Effector CD8-positive, alpha-beta T cell (primary cell): ENCODE data around the gene CPZ.

ENCODE experiments used
- DNase-seq: peaks from one replicate; lab custom pipeline; 2025; lab: John Stamatoyannopoulos, UW
- total RNA-seq, 4 experiments: gene quantifications; one replicate each; lab custom pipeline; 2026; lab: John Stamatoyannopoulos, UW

Gene CPZ
- total RNA-seq, result 0 reads per million in 4 experiments

DNA sequence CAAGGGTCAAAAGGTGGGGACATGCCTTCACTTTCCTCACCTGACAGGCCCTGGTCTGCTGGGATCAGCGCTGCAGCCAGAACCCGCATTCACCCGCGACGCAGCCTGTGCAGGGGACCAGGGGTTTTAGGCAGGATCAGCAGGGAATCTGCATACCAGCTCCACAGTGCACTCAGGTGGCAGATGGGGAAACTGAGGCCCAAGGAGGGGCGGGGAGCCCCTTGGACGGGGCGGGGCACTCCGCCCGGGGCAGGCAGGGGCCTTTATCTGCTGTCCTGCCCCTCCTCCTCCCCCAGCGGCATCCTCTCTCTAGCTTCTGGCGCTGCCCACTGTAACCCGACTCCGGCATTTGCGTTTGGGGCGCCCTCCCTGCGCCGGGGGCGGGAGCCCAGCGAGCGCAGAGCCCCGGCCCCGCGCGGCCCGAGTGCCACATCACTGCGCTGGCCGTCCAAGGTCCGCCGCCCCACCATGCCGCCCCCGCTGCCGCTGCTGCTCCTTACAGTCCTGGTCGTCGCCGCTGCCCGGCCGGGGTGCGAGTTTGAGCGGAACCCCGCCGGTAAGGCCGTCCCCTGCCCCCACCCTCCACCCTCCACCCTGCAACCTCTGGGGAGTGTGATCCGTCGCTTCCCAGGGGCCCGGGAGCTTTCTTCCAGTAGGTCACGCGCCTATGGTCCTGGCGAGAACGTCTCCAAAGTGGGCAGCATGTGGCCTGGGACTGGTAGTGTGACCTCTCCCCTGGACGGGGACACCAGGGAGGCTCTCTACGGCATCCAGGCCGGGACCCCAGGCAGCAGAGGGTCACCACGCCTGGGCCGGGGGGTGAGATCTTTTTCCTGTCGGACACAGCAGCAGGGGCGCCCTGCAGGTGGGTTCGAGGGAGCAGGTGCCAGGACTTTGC is at the start of gene CPZ:
Gene CPZ (plus strand): TSS at position 400 of the 898 bp plus-strand sequence. CDS start 69 bp downstream, at position 469.
- DNase-seq, result no peak

DNA sequence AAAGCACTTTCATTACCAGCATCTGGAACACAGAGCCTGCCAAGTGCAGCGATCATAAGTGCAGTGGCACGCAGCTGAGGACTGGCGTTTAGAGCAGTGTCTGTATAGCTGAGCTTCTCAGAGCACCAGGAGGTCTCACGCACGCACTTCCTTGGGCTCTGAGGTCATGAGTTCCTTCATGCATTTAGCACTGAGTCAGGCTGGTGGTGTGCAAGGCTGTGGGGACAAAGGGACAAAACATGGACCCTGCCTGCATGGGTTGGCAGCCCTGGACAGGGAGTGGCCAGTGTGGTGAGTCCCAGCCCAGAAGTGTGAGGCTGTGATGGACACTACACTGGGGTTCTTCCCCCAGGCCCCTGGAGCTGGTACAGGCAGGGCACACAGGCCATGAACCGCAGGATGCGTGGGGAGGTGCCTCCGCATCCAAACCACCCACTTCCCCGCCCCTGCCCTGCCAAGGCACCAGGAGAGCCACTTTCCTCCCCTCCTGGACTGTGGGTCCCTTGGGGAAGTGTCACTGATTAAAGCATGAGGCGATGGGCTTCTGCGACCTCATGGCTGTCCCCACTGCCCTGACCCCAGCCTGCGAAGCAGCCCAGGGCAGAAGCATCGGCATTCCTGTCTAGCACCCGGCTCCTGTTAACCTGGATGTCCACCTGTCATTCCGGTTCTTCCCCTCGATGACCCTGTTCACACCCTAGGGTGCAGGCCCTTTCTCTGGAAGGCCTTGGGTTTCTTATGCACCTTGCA is 49.6 kb upstream of the CPZ start:
- DNase-seq, result no peak

DNA sequence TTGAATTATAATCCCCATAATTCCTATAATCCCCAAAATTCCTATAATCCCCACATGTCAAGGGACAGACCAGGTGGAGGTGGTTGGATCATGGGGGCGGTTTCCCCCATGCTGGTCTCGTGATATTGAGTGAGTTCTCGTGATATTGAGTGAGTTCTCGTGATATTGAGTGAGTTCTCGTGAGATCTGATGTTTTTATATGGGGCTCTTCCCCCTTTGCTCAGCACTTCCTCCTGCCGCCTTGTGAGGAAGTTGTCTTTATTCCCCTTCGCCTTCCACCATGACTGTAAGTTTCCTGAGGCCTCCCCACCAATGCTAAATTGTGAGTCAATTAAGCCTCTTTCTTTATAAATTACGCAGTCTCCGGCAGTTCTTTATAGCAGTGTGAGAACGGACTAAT is 48.9 kb upstream of the CPZ start:
- no peak for DNase-seq

DNA sequence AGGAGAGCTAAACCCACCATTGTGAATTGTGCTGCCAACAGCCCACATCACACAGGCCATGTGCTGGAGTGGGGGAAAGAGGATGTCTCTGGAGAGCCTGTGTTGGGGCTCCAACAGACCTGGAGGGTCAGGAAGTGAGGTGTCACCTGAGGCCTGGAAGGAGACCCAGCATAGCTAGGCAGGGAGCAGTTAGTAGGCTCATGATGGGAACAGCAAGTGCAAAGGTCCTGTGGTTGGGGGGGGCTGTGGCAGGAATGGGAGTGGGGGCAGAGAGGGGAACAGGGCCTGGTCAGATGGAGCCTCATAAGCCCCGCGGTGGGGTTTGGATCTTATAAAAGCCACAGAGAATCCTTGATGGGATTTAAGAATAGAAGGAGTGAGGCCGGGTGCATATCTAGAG is 48.3 kb upstream of the CPZ start:
- DNase-seq, result no peak

DNA sequence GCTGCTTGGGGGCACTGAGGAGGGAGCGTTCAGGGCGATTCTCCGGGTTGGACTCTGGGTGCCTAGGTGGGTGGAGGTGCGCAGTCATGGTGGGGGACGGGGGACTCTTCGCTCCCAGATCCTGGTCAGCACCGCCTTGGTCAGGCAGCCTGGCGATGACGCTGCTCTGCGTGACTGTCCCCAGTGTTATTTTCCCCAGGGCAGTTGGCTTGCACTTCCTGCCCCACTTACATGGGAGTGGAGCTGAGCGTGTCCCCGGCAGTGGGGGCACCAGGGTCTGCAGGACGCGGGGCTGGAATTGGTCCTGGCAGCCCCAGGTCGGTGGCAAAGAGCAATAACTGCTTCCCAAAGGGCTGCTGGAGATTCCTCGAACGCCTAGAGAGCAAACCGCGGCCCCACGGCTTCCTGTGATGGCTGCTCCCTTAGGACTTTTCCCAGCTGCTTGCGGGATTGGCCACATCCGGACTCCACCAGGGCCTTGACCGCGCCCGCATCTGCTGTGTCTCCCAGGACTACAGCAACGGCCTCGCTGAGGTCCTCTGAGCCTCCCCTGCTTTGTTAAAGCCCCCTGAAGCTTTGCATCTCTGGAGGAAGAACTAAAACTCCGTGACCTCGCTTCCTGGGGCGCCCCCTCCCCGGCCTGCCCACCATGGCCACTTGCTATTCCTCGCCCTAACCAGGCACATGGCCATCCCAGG is 47.7 kb upstream of the CPZ start:
- no peak for DNase-seq

DNA sequence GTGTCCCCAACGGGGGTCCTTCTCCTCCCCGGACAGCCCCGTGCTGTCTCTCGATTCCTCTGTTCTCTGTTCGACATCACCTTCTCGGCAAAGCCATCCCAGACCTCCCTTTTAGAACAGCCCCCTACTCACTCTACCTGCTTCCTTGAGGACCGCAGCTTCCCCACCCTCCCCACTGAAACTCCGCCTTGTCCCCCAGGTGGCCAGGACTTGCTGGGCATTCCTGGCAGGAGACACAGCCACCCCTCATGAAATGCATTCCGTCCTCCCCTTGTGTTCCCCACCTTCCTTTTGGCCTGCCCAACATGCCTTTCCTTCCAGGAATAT is 47.2 kb upstream of the CPZ start:
- DNase-seq, result no peak

DNA sequence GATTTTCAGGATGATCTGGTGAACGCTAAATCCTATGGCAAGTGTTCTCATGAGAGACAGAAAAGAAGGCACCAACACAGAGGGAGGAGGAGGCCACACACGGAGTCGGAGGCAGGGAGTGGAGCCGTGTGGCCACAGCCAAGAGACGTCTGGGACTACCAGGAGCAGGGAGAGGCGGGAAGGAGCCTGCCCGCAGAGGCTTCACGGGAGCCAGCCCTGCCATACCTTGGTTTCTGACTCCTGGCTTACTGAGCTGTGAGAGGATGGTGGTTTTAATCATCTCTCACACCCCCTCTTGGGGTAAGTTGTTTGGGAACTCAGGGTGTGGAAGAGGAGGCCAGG is 45.8 kb upstream of the CPZ start:
- DNase-seq, result no peak

DNA sequence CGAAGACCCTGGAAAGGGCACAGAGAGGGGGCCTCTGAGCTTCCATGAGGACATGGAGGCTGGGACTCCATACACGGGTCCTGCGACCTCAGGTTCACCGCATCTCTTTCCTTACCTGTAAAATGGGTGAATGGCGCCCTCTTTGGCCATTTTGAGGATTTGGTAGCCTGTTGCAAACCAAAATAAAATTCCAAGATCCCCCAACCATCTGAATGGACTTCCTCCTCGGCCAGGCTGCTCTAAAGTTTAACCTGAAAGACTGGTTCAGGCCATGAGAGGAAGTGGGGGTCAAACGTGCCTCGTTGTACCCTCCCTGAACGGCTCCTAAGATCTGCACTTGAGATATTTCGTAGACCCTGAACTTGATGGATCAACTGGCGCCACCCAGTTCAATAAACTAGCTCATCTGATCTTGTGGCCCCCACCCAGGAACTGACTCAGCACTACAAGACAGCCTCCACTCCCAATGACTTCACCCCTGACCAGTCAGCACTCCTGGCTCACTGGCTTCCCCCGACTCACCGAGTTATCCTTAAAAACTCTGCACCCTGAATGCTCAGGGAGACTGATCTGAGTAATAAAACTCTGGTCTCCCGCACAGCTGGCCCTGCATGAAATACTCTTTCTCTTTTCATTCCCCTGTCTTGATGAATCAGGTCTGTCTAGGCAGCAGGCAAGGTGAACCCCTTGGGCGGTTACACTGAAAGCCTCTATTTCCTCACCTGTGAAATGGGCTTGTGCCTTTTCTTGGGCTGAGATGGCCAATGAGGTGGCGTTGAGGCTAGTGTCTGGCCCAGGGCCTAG is 45.3 kb upstream of the CPZ start:
- no peak for DNase-seq

DNA sequence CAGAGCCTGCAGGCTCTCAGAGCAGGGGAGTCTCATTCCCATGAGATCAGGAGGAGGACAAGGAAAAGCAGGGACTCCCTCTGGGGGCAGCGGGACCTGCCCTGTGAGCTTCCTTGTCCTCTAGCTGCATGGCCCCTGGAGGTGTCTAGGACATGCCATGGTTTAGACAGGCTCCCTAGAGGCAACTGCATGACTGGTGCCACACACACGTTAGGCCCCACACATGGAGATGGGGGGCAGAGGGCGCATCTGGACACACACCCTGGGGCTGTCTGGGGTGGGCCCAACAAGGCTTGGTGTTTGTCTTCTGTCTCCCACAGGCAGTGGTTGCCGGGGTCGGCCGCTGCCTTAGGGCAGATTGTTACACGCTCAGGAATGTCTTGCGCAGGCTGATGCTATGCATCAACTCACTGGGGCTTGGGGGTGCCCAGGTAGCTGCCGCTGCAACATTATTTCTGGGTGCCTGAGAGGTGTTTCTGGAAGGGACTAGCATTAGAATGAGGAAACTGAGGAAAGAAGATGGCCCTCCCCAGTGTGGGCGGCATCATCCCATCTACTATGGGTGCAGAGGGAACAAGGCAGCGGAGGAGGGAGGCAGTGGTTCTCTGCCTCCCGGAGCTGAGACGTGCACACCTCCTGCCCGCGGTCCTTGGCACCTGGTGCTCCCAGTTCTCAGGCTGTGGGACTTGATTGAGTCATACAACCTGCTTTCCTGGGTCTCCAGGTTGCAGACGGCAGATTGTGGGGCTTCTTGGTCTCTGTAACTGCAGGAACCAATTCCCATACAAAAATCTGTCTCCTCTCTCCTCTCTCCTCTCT is 44.4 kb upstream of the CPZ start:
- no peak for DNase-seq

DNA sequence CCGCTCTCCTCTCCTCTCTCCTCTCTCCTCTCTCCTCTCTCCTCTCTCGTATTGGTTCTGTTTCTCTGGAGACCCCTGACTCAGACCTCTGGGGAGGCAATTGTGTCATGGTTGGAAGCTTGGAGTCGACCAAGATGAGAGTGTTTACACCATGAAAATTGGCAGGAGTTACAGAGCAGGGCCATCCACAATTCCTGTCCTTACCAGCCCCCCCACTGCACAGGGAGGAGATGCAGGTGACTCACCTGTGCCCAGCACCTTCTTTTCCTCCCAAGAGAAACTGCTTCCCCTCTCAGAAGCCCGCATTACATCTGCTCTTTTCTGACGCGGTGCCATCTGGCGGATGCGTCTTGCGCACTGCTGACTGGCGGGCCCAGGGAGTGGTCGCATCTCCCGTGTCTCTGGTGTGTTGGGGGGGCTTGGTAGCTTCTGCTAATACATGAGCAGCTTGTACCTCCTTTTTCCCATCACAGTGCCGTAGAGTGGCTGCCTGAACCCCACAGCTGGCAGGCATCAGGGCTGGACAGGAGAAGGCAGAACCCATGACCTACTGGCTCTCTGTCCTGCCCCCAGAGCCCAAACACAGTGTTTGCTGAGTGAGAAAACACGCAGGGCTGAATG is 43.7 kb upstream of the CPZ start:
- no peak for DNase-seq

DNA sequence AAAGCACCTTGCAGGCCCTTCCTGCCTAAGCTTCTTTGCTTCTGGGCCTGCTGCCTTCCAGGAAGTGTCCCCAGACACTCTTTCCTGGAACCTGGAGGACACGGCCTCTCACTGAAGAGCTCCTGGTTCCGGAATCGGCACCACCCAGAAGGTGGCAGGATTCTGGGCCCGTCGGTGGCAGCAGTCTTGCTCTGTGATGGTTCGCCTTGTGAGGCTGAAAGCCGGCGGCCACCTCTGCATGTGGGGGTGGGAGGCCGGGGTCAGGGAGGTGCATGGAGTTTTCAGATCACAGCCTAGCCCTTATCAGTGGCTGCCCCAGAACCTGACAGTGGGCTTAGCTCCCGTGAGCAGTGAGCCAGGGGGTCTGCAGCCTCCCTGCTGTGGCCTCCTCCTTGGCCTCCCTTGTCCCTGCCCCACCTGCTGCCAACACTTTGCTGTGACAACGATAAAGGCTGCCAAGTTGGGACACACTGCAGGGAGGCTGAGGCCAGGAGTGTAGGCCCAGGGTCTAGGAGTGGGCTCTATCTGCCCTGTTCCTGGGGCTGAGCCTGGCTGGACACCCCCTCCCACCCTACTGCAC is 43.1 kb upstream of the CPZ start:
- no peak for DNase-seq

DNA sequence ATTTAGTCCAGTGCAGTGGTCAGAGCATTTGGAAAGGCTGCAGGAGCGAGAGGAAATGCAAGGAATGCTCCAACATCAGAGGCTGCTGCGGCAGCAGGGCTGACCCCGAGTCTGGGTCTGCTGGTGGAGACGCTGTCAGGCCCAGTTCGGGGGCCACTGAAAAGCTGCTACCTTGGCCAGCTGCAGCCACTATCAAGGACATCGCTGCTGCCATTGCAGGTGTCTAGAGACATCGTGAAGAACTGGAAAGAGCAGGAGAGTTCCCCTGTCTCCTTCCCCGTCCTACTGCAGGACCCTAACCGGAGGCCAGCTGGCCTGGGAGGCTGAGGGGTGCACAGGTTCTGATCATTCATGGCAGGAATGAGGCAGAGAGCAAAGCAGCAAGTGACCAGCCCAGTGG is 41.9 kb upstream of the CPZ start:
- no peak for DNase-seq

DNA sequence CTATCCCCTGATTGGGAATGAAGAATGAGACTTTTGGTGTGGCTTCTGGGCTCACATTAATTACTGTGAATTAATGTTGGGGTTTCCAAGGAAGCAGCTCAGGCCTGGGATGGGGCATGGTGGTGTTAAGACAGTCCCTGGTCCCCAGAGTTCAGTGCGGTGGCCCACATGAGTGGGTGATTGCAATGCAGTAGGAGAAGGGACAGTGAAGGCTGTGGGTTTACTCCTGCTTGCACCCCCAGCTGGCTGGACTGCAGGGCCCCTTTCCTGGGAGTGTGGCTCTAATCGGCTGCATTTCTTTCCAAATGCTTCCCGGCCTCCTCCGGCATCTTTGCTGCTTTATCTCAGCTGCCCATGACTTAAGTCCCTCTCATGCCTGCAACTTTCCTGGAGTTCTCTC is 40.5 kb upstream of the CPZ start:
- DNase-seq, result no peak

DNA sequence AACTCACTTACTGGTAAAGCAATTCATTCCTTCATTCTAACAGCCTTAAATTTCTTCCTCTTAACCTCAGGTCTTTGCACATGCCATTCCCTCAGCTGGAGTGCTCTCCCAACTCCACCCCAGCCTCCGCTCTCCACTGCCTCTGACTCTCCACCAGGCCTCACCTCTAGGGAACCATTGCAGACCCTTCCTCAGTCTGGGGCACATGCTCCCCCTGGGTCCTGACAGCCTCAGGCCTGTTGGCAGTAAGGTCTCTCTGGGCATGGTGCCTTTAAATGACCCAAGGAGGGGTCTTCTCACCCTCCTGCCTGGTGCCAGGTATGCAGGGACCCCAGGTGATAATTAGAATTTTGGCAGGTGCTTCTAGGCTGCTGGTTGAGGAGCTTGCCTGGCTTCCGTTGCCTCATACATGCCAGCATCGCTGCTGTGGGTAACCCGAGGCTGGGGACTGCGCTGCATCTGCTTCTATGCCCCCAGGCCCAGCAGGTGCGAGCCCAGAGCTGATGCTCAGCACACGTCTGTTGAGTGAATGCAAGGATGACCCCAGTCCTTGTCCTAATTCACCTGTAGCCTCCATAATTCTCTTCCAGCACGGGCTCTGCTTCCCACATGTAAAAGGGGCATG is 39.9 kb upstream of the CPZ start:
- no peak for DNase-seq

DNA sequence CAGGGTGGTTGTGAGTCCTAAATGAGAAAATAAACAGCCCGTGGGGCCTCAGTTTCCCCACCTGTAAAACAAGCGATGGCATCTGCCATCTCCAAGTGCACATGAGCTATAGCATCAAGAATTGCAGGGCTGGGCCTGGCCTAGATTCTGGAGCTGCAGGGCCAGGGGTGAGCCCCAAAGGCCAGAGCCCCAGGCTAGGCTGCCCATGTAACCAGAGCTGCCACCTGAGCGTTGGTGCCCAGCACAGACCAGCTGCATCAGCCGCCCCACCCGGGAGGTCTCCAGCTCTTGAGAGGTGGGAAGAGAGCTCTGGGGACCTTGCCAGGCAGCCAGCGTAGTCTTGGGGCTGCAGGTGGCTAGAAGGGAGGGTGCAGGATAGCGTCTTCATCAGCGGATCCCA is 39.3 kb upstream of the CPZ start:
- no peak for DNase-seq

DNA sequence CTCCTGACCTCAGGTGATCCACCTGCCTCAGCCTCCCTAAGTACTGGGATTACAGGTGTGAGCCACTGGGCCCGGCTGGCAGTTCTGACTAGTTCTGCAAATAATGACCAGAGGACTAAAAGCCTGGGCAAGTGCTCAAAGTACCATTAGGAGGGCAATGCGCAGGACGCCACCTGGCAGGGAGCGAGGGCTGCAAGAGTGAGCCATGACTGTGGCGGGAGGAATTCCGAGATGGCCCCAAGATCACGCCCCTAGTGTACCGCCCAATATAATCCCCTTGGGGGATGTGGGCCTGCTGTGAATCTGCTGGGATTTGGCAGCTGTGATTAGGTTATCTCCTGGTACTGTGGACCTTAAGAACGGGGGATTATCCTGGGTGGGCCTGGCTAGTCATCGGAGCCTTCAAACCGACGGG is 38.6 kb upstream of the CPZ start:
- DNase-seq, result no peak

DNA sequence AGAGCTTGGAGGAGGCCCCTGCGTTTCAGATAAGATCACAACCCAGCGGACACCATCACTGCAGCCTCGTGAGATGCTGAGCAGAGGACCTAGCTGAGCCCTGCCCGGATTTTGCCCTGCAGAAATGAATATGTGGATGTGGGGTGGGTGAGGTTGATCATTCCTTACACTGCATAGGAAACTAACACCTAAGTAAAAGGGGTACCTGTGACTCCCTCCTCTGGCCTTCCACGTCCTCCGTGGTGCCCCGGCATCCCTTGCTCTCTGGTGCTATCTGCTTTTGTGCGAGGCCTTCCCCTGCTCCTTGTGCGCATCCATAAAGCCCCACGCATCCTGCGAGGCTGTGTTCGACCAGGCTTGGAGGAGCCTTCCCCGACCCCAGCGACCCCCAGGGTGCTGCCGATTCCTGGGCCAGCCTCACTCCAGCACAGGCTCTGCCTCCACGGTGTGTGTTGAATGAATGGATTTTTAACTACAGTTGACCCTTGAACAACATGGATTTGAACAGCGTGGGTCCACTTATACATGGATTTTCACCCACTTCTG is 37.9 kb upstream of the CPZ start:
- no peak for DNase-seq

DNA sequence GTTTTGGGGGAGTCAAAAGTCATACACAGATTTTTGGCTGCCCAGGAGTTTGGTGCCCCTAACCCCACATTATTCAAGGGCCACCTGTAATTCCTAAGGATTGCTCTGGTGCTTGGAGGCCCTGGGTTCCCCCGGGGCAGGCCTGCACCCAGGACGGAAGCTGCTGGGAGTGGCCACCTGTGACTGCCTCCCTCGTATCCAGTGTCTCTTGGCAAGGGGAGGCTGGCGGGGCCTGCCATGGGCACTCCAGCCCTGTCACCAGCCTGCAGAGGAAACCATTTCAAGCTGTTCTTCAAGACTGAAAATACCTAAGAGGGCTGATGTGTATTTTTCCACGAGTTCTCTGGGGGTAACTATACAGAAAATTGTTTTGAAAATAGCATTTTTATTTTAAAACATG is 36.8 kb upstream of the CPZ start:
- no peak for DNase-seq

DNA sequence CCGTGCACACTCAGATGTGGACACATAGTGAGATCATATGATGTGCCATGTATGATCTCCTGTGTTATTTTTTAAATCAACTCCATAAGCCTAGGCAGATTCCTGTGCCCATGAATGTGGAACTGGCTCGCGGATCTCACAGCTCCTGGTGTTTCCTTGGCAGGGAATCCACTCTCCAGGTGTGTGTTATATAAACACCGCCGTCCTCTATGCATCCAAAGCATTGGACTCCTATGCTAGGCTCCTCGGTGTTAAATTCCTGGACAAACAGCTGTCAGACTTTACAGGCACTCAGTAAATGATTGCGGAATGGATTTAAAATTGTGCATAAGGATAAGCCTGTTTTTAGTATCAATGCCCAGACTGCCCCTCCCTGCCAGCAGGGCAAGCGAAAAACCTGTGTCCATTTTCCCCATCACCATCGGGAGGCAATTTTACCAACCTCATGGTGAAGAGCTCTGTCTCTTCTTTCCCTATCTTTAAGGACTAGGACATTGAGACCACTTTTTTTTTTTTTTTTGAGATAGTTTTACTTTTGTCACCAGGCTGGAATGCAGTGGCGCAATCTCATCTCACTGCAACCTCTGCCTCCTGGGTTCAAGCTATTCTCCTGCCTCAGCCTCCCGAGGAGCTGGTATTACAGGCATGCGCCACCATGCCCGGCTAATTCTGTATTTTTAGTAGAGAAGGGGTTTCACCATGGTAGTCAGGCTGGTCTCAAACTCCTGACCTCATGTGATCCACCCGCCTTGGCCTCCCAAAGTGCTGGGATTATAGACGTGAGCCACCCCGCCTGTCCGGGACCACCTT is 36.0 kb upstream of the CPZ start:
- no peak for DNase-seq
